ENCODE results near the gene LSP1.

GRCh38 chr11:1932681-1933080 is 79.8 kb downstream of the LSP1 start:
- no peak for TF ChIP-seq POLR2A (IDR thresholded peaks at IDR 0.05; ENCODE audit: low read length)
- no peak for TF ChIP-seq GATA1 (IDR thresholded peaks at IDR 0.05; ENCODE audit: low read depth, low read length)
